ENCODE data around the gene ASTL. TPM values are rescaled to one million over a fixed set of nuclear protein-coding genes. Genes with fewer than 3 reads are reported as not detected.

ASTL gene
- total RNA-seq, 2 donors from 2014 or later = not detected

DNA sequence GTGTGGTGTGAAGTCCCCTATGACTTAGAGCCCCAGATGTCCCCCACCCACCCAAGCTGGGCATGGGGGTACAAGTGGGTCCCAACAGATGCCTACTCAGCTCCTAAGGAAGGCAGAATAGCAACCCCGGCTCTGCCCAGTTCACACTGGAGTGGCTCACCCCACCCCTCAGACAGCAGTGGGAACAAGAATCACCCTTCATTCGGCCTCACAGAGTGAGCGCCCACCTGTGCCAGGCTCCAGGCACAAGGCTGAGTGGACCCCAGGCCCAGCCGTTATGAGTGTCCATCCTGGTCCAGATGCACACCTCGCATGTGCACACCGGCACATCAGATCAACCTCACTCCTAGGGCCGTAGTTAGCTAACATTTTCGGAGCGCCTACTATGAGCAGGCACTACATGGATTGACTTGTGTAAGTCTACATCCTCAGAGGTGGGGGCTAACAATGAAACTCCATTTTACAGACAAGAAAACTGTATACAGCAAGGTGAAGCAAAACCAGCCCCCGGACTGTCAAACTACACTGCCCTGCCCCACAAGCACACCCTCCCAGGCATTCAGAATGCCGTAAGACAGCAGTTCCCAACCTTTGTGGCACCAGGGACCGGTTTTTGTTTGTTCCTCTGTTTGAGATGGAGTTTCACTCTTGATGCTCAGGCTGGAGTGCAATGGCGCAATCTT, 2.8 kb upstream of the ASTL start:
- 81 to 91% methylated on average over 11 to 13 of the region's 13 CpGs for whole genome bisulfite sequencing, 2 donors
- DNase-seq = no peak
- no peak overlapping the region for H3K4me3 ChIP-seq
- no peak for ATAC-seq
- no peaks in the 10 kb centered on the region for H3K36me3 ChIP-seq (replicated peaks in 1 of 2; ENCODE audit: insufficient read depth in 1 of 2, low read depth in 2 of 2)
- intact Hi-C loops (cut with DNase I) = no loop called here
- H3K9me3 ChIP-seq = no peaks in the 10 kb centered on the region
- H3K4me1 ChIP-seq = peaks cover 29% of the 10 kb centered on the region
- no peaks in the 10 kb centered on the region for H3K27me3 ChIP-seq
- H3K27ac ChIP-seq = no peak overlapping the region
- TF ChIP-seq, protein P1, sequence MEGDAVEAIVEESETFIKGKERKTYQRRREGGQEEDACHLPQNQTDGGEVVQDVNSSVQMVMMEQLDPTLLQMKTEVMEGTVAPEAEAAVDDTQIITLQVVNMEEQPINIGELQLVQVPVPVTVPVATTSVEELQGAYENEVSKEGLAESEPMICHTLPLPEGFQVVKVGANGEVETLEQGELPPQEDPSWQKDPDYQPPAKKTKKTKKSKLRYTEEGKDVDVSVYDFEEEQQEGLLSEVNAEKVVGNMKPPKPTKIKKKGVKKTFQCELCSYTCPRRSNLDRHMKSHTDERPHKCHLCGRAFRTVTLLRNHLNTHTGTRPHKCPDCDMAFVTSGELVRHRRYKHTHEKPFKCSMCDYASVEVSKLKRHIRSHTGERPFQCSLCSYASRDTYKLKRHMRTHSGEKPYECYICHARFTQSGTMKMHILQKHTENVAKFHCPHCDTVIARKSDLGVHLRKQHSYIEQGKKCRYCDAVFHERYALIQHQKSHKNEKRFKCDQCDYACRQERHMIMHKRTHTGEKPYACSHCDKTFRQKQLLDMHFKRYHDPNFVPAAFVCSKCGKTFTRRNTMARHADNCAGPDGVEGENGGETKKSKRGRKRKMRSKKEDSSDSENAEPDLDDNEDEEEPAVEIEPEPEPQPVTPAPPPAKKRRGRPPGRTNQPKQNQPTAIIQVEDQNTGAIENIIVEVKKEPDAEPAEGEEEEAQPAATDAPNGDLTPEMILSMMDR (IDR thresholded peaks at IDR 0.05) = no peak
- no peak for TF ChIP-seq POLR2A (IDR thresholded peaks at IDR 0.05)

DNA sequence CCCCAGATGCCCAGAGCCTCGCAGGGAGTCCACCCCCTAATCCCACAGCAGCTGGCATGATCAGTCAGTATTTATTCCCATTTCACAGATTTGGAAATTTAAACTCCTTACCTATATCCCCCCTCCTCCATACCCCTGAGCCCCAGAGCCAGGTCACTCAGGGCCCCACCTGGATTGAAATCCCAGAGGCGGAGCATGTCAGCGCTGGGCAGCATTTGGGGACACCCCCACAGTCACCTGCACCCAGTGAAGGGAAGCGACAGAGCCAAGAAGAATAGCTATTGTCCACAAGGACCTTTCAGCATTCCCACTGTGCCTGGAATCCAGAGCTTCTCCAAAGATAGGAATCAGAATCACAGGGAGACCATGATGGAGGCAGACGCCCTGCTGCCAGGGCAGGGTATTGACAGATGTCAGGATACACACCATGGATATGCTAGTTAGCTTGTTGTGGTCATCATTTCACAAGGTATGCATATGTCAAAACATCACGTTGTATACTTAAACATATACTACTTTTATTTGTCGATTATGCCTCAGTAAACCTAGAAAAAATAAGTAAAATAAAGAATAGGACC, 968 bp upstream of the ASTL start:
- Histone ChIP-seq H3K9me3 (no peaks in the 10 kb centered on the region), H3K27ac (peak overlapping the region in 1 of 4 donors; percentile 18), H3K36me3 (replicated peaks in 1 of 2; ENCODE audit: insufficient read depth in 1 of 2, low read depth in 2 of 2) (no peaks in the 10 kb centered on the region), H3K4me3 (no peak overlapping the region), H3K4me1 (peaks cover 15% of the 10 kb centered on the region), H3K27me3 (no peaks in the 10 kb centered on the region)
- intact Hi-C loops (cut with DNase I) = no loop called here
- WGBS, 2 donors = 82 to 88% methylated on average over 7 of the region's 7 CpGs
- ATAC-seq = no peak
- TF ChIP-seq, protein P1 (IDR thresholded peaks at IDR 0.05) = no peak
- TF ChIP-seq POLR2A (IDR thresholded peaks at IDR 0.05) = no peak
- DNase-seq = no peak

DNA sequence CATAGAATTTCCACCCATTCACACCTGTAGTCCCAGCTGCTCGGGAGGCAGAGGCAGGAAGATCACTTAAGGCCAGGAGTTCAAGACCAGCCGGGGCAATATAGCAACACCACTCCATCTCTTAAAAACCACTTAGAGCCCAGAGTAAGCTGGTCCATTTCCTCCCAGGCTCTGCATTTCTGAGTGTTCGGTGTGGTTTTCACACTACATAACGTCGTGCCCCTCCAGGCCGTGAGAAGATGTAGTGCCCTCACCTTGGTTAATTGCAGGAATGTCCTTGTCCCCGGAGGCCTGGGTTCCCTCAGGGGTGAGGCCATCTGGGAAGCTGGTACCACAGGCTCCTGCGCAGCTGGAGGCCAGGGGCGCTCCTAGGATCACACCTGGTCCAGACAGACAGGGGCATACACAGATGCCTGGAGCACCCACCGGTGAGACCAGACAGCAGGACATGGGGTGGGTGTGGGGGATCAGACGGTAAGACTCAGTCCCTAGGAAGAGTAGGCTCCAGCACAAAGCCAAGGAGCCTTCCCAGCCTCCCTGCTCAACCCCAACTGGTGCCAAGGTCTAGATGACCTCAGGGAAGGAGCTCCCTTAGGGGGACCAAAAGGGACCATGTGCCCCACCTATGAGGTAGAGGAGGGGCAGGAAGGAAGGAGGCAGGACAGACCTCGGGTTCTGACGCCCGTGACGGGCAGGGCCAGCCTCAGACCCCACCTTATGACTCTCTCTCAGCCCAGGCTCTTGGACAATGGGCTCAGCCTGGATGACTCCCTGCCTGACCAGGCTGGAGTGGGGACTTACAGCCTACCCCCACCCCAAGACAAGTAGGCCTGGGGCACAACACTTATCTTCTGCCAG, 752 bp downstream of the ASTL start:
- WGBS, 2 donors = 78 to 79% methylated on average over 10 to 14 of the region's 15 CpGs
- no peak overlapping the region for H3K27ac ChIP-seq
- H3K4me3 ChIP-seq = no peak overlapping the region
- TF ChIP-seq POLR2A (IDR thresholded peaks at IDR 0.05) = no peak
- TF ChIP-seq, protein P1 (IDR thresholded peaks at IDR 0.05) = no peak
- no peaks in the 10 kb centered on the region for H3K27me3 ChIP-seq
- H3K9me3 ChIP-seq = no peaks in the 10 kb centered on the region
- intact Hi-C loops (cut with DNase I) = no loop called here
- peaks cover 9% of the 10 kb centered on the region for H3K4me1 ChIP-seq
- DNase-seq (no peak), ATAC-seq (no peak)
- no peaks in the 10 kb centered on the region for H3K36me3 ChIP-seq (replicated peaks in 1 of 2; ENCODE audit: insufficient read depth in 1 of 2, low read depth in 2 of 2)

DNA sequence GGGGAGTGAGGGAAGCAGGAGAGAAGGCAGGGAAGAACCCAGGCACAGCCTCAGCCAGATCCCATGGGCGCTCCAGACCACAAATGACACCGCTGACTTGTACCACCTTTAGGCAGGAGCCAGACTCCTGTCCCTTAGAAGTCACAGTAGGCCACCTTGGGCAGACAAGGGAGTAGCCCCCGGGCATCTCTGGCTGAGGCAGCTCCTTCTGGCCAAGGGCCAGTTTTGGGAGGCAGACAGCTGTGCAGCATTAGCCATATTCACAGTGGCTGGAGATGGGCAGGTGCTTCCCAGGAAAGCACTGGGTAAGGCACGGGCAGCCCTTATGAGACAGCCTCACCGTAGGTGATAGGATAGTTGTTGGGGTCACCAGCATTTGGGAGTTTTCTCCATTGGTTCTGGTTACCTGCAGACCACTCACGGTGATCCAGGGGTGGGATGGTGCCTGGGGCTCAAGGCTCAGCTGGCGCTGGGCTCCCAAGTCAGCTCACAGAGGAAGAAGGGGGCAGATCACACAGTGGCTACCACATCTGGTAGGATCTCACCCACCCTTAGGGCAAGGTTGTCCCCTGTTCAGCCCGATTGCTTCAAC, 2.1 kb downstream of the ASTL start:
- WGBS, 2 donors = 69 to 82% methylated on average over 8 of the region's 8 CpGs
- TF ChIP-seq, protein P1 (IDR thresholded peaks at IDR 0.05) = no peak
- no peak for TF ChIP-seq POLR2A (IDR thresholded peaks at IDR 0.05)
- Histone ChIP-seq H3K27me3 (no peaks in the 10 kb centered on the region), H3K4me3 (no peak overlapping the region), H3K27ac (no peak overlapping the region), H3K9me3 (no peaks in the 10 kb centered on the region), H3K36me3 (replicated peaks in 1 of 2; ENCODE audit: insufficient read depth in 1 of 2, low read depth in 2 of 2) (no peaks in the 10 kb centered on the region), H3K4me1 (peaks cover 9% of the 10 kb centered on the region)
- no peak for ATAC-seq
- intact Hi-C loops (cut with DNase I) = no loop called here
- DNase-seq = no peak

All from body of pancreas (tissue), 4 donors.